ENCODE measurements around the gene COL27A1. TPM values are rescaled to one million over a fixed set of nuclear protein-coding genes. Genes with fewer than 3 reads are reported as not detected.

COL27A1 gene
- total and polyA plus RNA-seq, 2 donors (not counting 1 experiment from before 2014, with no cell fraction given), result 0.16 to 0.27 TPM

DNA sequence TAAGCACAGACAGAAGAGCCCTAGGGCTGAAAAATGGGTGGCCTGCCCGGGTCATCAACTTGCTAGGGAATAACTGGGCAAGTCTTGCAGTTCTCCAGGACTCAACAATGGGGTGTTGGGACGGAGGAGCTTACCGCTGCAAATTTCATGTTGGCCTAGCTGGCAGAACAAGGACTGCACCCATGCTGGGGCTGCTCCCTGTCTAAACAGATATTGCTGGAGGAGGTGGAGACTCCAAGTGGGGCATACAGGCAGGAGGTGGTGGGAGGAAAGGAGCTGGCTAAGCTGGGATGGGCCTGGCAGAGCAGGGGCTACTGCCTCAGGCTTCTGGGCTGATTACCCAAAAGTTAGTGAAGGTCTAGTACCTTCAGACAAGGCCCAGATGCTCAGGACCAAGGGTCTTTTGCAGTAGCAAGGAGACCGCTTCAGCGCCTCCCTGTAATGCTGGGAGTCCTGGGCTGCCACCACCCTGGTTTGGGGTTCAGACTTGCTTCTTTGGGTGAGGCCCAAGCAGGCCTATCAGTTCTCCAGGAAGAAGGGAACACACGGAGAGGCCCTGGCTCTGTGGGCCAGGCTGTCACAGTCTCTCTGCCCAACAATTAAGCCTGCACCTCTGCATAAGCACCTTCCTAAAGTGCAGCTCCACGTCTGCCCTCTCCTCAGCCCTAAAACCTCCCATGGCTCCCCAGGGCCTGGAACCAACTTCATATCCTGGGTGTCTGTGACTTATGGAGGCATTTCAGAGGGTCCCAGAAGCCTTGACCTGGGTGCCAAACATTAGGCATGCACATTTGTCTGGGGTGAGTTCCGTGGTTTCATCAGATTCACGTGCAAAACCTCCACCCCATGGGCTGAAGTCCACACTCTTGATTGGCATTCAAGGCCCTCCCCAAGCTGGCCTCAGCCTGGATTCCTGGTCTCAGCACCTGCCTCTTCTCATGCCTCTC is 32.0 kb upstream of the COL27A1 start:
- Histone ChIP-seq H3K9me3 (ENCODE audit: control extremely low read depth in 1 of 3, control insufficient read depth in 2 of 3, insufficient read depth in 1 of 3, low read length in 2 of 3) (peaks cover 1 to 13% (median 7%) of the 10 kb centered on the region in 3 donors), H3K36me3 (replicated peaks in 1 of 2; ENCODE audit: control extremely low read depth in 1 of 2, control insufficient read depth in 1 of 2, extremely low read depth in 1 of 2, insufficient read depth in 2 of 2, low read length in 1 of 2) (no peaks in the 10 kb centered on the region), H4K20me1 (ENCODE audit: control insufficient read depth, insufficient read depth, low read length, poor library complexity, severe bottlenecking) (no peaks in the 10 kb centered on the region), H3K79me2 (ENCODE audit: control insufficient read depth, insufficient read depth, low read length) (no peaks in the 10 kb centered on the region), H2AFZ (ENCODE audit: insufficient read depth, low read depth, low read length, poor library complexity, severe bottlenecking) (no peak overlapping the region), H3K4me2 (replicated peaks; ENCODE audit: low read depth, low read length, poor library complexity, severe bottlenecking) (no peak overlapping the region), H3K9ac (ENCODE audit: low read length) (no peak overlapping the region), H3K27me3 (replicated peaks in 1 of 4; ENCODE audit: control extremely low read depth in 1 of 4, control insufficient read depth in 3 of 4, insufficient read depth in 4 of 4, low read length in 3 of 4) (no peaks in the 10 kb centered on the region), H3K27ac (ENCODE audit: low read length in 2 of 2) (no peak overlapping the region), H3K4me3 (ENCODE audit: control extremely low read depth in 1 of 5, extremely low read depth in 1 of 5, insufficient read depth in 1 of 5, low read depth in 2 of 5, low read length in 4 of 5) (no peak overlapping the region), H3K4me1 (ENCODE audit: control insufficient read depth in 2 of 2, insufficient read depth in 2 of 2, low read length in 2 of 2) (no peaks in the 10 kb centered on the region)
- peaks cover 8% of the 10 kb centered on the region for H3K9me3 Mint-ChIP-seq (ENCODE audit: insufficient read depth)
- ChIA-PET CTCF (no interaction called here), POLR2A (no interaction called here)
- DNase-seq (no peak), ATAC-seq (ENCODE audit: low read depth) (no peak)
- no peak overlapping the region for H3K27ac Mint-ChIP-seq
- WGBS (ENCODE audit: insufficient coverage), result 85% methylated on average over 9 of the region's 9 CpGs
- peaks cover 23% of the 10 kb centered on the region for H3K27me3 Mint-ChIP-seq
- intact Hi-C loops (cut with micrococcal nuclease), result no loop called here
- H3K4me3 Mint-ChIP-seq, result no peak overlapping the region
- TF ChIP-seq, protein P1, sequence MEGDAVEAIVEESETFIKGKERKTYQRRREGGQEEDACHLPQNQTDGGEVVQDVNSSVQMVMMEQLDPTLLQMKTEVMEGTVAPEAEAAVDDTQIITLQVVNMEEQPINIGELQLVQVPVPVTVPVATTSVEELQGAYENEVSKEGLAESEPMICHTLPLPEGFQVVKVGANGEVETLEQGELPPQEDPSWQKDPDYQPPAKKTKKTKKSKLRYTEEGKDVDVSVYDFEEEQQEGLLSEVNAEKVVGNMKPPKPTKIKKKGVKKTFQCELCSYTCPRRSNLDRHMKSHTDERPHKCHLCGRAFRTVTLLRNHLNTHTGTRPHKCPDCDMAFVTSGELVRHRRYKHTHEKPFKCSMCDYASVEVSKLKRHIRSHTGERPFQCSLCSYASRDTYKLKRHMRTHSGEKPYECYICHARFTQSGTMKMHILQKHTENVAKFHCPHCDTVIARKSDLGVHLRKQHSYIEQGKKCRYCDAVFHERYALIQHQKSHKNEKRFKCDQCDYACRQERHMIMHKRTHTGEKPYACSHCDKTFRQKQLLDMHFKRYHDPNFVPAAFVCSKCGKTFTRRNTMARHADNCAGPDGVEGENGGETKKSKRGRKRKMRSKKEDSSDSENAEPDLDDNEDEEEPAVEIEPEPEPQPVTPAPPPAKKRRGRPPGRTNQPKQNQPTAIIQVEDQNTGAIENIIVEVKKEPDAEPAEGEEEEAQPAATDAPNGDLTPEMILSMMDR (IDR thresholded peaks at IDR 0.05), result no peak
- TF ChIP-seq EZH2 (IDR thresholded peaks at IDR 0.05; ENCODE audit: borderline replicate concordance, insufficient read depth, low read depth, low read length, poor library complexity, severe bottlenecking), result no peak
- H3K4me1 Mint-ChIP-seq, result no peaks in the 10 kb centered on the region

DNA sequence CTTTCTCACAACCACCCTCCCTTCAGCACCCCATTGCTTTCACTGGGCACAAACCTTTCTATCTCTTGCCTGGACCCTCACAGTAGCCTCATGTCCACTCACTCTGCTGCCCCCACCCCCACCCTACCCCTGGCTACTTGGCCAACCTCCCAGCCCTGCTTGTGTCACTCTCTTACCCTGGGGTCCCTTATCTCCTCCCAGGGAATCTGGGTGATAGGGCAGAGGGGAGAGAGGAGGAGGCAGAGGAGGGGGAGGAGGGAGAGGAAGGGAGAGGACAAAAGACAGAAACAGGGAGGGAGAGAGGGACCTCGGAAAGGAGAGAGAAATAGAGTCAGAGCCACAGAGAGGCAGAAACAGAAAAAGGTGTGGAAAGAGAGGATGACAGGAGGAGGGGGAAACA is 31.2 kb upstream of the COL27A1 start:
- H3K4me3 ChIP-seq (ENCODE audit: control extremely low read depth in 1 of 5, extremely low read depth in 1 of 5, insufficient read depth in 1 of 5, low read depth in 2 of 5, low read length in 4 of 5), result no peak overlapping the region
- Mint-ChIP-seq H3K27ac (no peak overlapping the region), H3K27me3 (peaks cover 17% of the 10 kb centered on the region), H3K4me3 (no peak overlapping the region), H3K4me1 (no peaks in the 10 kb centered on the region), H3K9me3 (ENCODE audit: insufficient read depth) (peaks cover 8% of the 10 kb centered on the region)
- no peaks in the 10 kb centered on the region for H4K20me1 ChIP-seq (ENCODE audit: control insufficient read depth, insufficient read depth, low read length, poor library complexity, severe bottlenecking)
- POLR2A ChIA-PET, result no interaction called here
- H3K27ac ChIP-seq (ENCODE audit: low read length in 2 of 2), result no peak overlapping the region
- TF ChIP-seq, protein P1 (IDR thresholded peaks at IDR 0.05), result no peak
- TF ChIP-seq EZH2 (IDR thresholded peaks at IDR 0.05; ENCODE audit: borderline replicate concordance, insufficient read depth, low read depth, low read length, poor library complexity, severe bottlenecking), result no peak
- no peaks in the 10 kb centered on the region for H3K4me1 ChIP-seq (ENCODE audit: control insufficient read depth in 2 of 2, insufficient read depth in 2 of 2, low read length in 2 of 2)
- 92% methylated on average over 1 of the region's 1 CpG for WGBS (ENCODE audit: insufficient coverage)
- H3K9me3 ChIP-seq (ENCODE audit: control extremely low read depth in 1 of 3, control insufficient read depth in 2 of 3, insufficient read depth in 1 of 3, low read length in 2 of 3), result peaks cover 1 to 13% (median 7%) of the 10 kb centered on the region in 3 donors
- H3K9ac ChIP-seq (ENCODE audit: low read length), result no peak overlapping the region
- CTCF ChIA-PET, result no interaction called here
- peaks cover 0 to 1% (median 0%) of the 10 kb centered on the region in 4 experiments for H3K27me3 ChIP-seq (replicated peaks in 1 of 4; ENCODE audit: control extremely low read depth in 1 of 4, control insufficient read depth in 3 of 4, insufficient read depth in 4 of 4, low read length in 3 of 4)
- H3K4me2 ChIP-seq (replicated peaks; ENCODE audit: low read depth, low read length, poor library complexity, severe bottlenecking), result no peak overlapping the region
- H3K36me3 ChIP-seq (replicated peaks in 1 of 2; ENCODE audit: control extremely low read depth in 1 of 2, control insufficient read depth in 1 of 2, extremely low read depth in 1 of 2, insufficient read depth in 2 of 2, low read length in 1 of 2), result no peaks in the 10 kb centered on the region
- intact Hi-C loops (cut with micrococcal nuclease), result no loop called here
- H3K79me2 ChIP-seq (ENCODE audit: control insufficient read depth, insufficient read depth, low read length), result no peaks in the 10 kb centered on the region
- no peak overlapping the region for H2AFZ ChIP-seq (ENCODE audit: insufficient read depth, low read depth, low read length, poor library complexity, severe bottlenecking)
- ATAC-seq (ENCODE audit: low read depth), result no peak
- DNase-seq, result no peak
